Panc1 (cell line): ENCODE data around the gene S100A1. TPM values are rescaled to one million over a fixed set of nuclear protein-coding genes. Genes with fewer than 3 reads are reported as not detected.

Experiments used
- ATAC-seq: fragments of 200-7000 bp; cut with Tn5 transposase; 2 replicates; pipeline ENCODE4 v1.9.1; 2020; ENCODE audit warnings: mild to moderate bottlenecking, moderate library complexity
- BruUV-seq: library from RNA; stranded (reverse); fragments of 400-500 nt; replicated peaks from 2 replicates; lab custom pipeline; 2021; lab: Mats Ljungman, UMichigan
- CTCF ChIA-PET: fragments of 300-600 bp; sonication (Branson Sonifier 250); formaldehyde crosslinking; loops from one replicate; lab custom pipeline; 2022; ENCODE audit warnings: antibody characterized with exemption; lab: Charles Lee
- POLR2A ChIA-PET: fragments of 300-600 bp; sonication (Branson Sonifier 250); formaldehyde crosslinking; loops from one replicate; lab custom pipeline; 2022; ENCODE audit warnings: antibody characterized with exemption; lab: Charles Lee
- DNase-seq: peaks from one replicate; pipeline ENCODE4 v3.0.0-alpha.2; 2010; ENCODE audit warnings: low read depth, low spot score
- H3K27ac ChIP-seq: 2 replicates; pipeline ENCODE4 v1.5.1; 2011; ENCODE audit warnings: mild to moderate bottlenecking, low read length, inconsistent platforms
- H3K27me3 ChIP-seq: fragments of 200-500 bp; sonication (Bioruptor generic); 2 replicates; pipeline ENCODE4 v1.6.0; 2014; ENCODE audit warnings: low read length, inconsistent platforms; ENCODE audit not compliant: control insufficient read depth, insufficient read depth
- H3K36me3 ChIP-seq: fragments of 200-500 bp; sonication (Bioruptor generic); 2 replicates; pipeline ENCODE4 v1.5.1; 2014; ENCODE audit warnings: inconsistent platforms, mild to moderate bottlenecking, low read length, moderate library complexity; ENCODE audit not compliant: control insufficient read depth, insufficient read depth
- H3K4me1 ChIP-seq: 2 replicates; pipeline ENCODE4 v1.5.1; 2011; ENCODE audit warnings: inconsistent platforms, mild to moderate bottlenecking, low read length, moderate library complexity; ENCODE audit not compliant: control insufficient read depth, insufficient read depth
- H3K4me3 ChIP-seq, 2 experiments: 2 replicates each; pipeline ENCODE4 v1.5.1; 2011 to 2012; ENCODE audit warnings: low read depth in 2 of 2, low read length in 2 of 2, mild to moderate bottlenecking in 2 of 2, inconsistent platforms in 1 of 2, moderate library complexity in 1 of 2
- H3K9me3 ChIP-seq: fragments of 200-500 bp; sonication (Bioruptor generic); 2 replicates; pipeline ENCODE4 v1.5.1; 2014; ENCODE audit warnings: low read depth, mild to moderate bottlenecking, inconsistent platforms, low read length, moderate library complexity; ENCODE audit not compliant: control insufficient read depth, insufficient read depth
- CTCF ChIP-seq: fragments of 450-650 bp; IDR thresholded peaks from 2 replicates; pipeline ENCODE4 v1.5.1; 2017; ENCODE audit warnings: mild to moderate bottlenecking
- POLR2AphosphoS5 ChIP-seq: IDR thresholded peaks from 2 replicates; pipeline ENCODE4 v1.6.1; 2012; ENCODE audit warnings: mild to moderate bottlenecking, low read depth, low read length, moderate library complexity
- REST ChIP-seq, 2 experiments: IDR thresholded peaks; 2 replicates each; pipeline ENCODE4 v1.6.1; 2011 to 2012; ENCODE audit warnings: low read depth in 2 of 2, control low read depth in 1 of 2, low read length in 1 of 2, mild to moderate bottlenecking in 1 of 2, moderate library complexity in 1 of 2; ENCODE audit not compliant: insufficient read depth in 1 of 2
- SIN3A ChIP-seq: IDR thresholded peaks from 2 replicates; pipeline ENCODE4 v1.6.1; 2012; ENCODE audit warnings: low read depth, mild to moderate bottlenecking, low read length, moderate library complexity, borderline replicate concordance; ENCODE audit not compliant: insufficient read depth
- TCF7L2 ChIP-seq: IDR thresholded peaks from 2 replicates; pipeline ENCODE4 v1.6.1; 2011; ENCODE audit warnings: mild to moderate bottlenecking, low read depth, low read length, inconsistent platforms
- in situ Hi-C: cut with HindIII; loops from 2 replicates; pipeline ENCODE4 v1.10.0; 2016; ENCODE audit warnings: low sequenced_read_pairs, low pct_unique_long_range_greater_than_20kb
- intact Hi-C: fragments of 100-400 bp; cut with micrococcal nuclease; formaldehyde crosslinking; loops from one replicate; pipeline ENCODE4 v1.10.0; 2022; ENCODE audit not compliant: unreplicated experiment
- total RNA-seq: library from RNA; stranded (reverse); gene quantifications from one replicate; pipeline ENCODE4 v1.2.1, GENCODE V29; 2021; ENCODE audit not compliant: unreplicated experiment

The S100A1 gene
- total RNA-seq, 1 experiment from 2014 or later = 2.9 TPM

GRCh38 chr1:153602749-153603148, 25.5 kb upstream of the S100A1 start:
- intact Hi-C loops = no loop called here

GRCh38 chr1:153606194-153606593, 22.0 kb upstream of the S100A1 start:
- Histone ChIP-seq H3K27me3 (no peaks in the 10 kb centered on the region), H3K4me3 (no peak overlapping the region), H3K36me3 (no peaks in the 10 kb centered on the region), H3K27ac (no peak overlapping the region), H3K9me3 (no peaks in the 10 kb centered on the region), H3K4me1 (peaks cover 29% of the 10 kb centered on the region)
- no peak for ATAC-seq
- no peak for DNase-seq
- intact Hi-C loops = no loop called here
- TF ChIP-seq CTCF = no peak
- TF ChIP-seq SIN3A = no peak
- TF ChIP-seq TCF7L2 = no peak
- no peak for TF ChIP-seq POLR2AphosphoS5
- TF ChIP-seq REST (IDR thresholded peaks at IDR 0.05; ENCODE audit: insufficient read depth in 1 of 2, low read depth in 2 of 2, low read length in 1 of 2) = no peak
- BruUV-seq = no TSS peak
- POLR2A ChIA-PET = interaction anchor here (0.5 to 0.7 kb wide), 2 partner anchors 54 to 350 kb away, joined by 5 to 6 read pairs; no protein-coding TSS in a partner anchor
- in situ Hi-C loops = loop anchor here (25.0 kb wide), 1 partner anchor 244 kb away; the partner anchor contains the start of gene S100A9
- CTCF ChIA-PET = no interaction called here

More at GRCh38 chr1:153602749-153603148, 25.5 kb upstream of the S100A1 start:
- BruUV-seq = no TSS peak
- Histone ChIP-seq H3K36me3 (no peaks in the 10 kb centered on the region), H3K4me3 (no peak overlapping the region), H3K4me1 (no peaks in the 10 kb centered on the region), H3K27ac (no peak overlapping the region), H3K9me3 (no peaks in the 10 kb centered on the region), H3K27me3 (no peaks in the 10 kb centered on the region)
- ATAC-seq (no peak), DNase-seq (no peak)
- CTCF ChIA-PET = interaction anchor here (1.0 kb wide), 1 partner anchor 69 kb away, joined by 4 read pairs; no protein-coding TSS in a partner anchor
- POLR2A ChIA-PET = interaction anchor here (0.6 kb wide), 1 partner anchor 10 kb away, joined by 14 read pairs; the partner anchor contains the start of gene S100A16
- TF ChIP-seq REST (IDR thresholded peaks at IDR 0.05; ENCODE audit: insufficient read depth in 1 of 2, low read depth in 2 of 2, low read length in 1 of 2) (no peak), CTCF (no peak), POLR2AphosphoS5 (no peak), TCF7L2 (no peak), SIN3A (no peak)
- in situ Hi-C loops = loop anchor here (25.0 kb wide), 1 partner anchor 240 kb away; the partner anchor contains the start of gene S100A9
